NCI-H1092 (cell line): ENCODE measurements around the gene NTN5.

ENCODE experiments used
- DNase-seq: peaks from one replicate; lab custom pipeline; 2025; lab: John Stamatoyannopoulos, UW

The NTN5 gene

DNA sequence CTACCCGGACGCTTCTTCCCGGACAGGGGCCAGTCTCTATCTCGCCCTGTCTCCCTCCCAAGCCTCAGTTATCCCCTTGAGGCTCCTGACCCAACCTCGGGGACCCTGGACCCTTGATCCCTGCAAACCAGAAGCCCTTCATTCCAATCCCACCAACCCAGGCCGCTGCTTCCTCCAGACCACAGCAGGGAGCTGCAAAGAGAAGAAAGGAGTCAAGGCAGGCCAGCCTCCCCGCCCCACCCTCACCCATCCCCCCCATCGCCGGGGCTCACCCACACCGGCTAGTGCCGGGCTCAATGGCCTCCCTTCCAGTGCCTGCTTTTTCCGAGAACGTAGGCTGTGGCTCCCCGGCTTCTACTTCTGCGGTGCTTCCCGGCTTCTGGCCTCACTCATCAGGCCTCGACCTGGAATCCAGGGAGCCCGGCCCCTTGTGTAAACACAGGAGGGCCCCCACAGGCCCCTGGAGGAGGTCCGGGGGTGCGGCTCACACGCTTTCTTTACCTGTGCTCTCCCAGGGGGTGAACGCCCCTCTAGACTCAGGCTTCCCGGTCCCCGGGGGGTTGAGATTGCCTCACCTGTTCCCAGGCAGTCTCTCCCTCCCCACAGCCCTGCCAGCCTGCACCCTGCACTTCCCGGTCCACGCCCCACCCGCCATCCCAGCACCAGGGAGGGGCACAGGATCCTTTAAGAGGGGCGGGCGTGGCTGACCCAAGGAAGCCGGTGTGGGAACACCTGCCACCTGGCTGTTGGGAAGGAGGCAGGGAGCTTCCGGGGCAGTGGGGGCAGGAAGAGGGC lies 58.2 kb downstream of the NTN5 start, which contains the start of gene FAM83E:
FAM83E (minus strand) TSS at position 641 of the 795 bp plus-strand sequence. CDS start 1,704 bp downstream, outside the sequence.
- no peak for DNase-seq

DNA sequence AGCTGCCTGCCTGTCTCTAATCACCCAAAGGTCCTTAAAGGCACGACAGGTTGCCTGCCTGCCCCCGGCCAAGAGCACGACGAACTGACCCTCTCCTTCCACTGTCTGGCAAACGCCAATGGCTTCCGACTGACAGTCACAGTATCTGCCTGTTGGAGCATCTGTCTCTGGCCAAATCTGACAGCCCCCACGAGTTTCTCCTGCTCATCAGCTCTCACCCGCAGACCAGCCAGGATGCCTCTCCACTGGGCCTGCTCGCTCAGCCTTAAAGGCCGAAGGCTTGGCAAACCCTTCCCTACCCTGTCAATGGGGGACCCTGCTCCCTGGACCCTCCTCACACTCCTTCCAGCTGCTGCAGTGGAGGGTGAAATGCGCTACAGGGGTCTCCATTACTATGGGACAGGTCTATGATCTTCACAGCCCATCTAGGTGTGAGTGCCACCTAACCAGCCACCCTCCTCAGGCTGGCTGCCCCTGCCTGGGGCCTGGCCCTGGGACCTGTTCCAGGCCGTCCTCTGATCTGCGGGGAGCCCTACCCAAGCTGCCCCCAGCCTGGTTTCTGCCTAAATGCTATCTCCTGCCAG lies 58.9 kb downstream of the NTN5 start:
- no peak for DNase-seq

DNA sequence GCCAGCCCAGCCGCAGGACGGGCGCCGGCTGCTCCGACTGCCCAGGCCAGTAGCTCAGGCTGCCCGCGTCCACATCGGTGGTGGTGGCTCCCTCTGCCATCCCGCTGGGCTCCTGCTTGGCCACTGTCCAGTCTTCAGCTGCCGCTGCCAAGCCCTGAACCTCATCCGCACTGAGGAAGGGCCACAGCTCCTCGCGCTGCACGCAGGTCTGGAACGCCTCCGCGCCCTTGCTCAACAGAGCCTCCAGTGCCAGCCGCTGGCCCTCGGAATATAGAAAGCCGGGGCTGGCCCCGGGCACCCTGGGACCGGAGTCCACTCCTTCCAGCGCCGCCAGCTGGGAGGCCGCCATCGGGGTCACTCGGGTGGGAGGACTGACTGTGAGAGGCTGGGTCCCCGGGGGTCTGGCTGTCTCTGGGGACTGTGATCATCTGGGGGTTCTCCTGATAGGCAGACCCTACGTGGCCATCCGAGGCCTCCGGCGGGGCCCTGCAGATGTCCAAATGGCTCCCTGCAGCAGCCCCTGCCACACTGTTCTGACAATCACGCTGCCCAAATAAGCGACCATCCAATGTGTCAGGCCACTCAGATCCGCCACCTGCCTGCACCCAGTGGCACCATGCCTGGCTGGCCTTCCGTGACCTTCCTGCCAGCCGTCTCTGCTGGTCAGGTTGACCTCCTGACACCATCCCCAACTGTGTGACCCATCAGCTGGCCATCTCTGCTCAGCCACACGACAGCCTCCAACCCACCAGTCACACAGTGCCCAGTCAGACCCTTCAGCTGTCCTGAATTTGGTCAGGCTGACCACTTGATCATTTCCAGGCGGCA lies 59.6 kb downstream of the NTN5 start:
- DNase-seq = no peak

DNA sequence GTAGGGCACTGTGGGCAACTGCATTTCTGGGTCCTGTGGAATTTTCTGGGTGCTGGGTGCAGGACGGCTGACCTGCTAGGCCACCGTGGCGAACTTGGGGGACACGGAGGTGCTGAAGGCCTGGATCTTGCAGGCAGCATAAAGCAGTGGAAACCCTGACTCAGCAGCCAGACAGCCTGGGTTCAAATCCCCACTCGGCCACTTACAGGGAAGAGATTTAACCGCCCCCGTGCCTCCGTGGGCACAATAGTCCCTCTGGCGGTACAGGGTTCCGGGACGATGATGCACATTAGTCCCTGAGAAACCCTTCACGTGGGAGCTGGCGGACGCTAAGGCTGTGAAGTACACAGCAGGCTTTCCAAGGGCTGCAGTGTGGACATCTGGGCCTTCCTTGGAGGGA lies 60.9 kb downstream of the NTN5 start:
- DNase-seq = no peak
